ENCODE results near the gene FBLN5. TPM values are rescaled to one million over a fixed set of nuclear protein-coding genes. Genes with fewer than 3 reads are reported as not detected.

The FBLN5 gene
- total RNA-seq, 3 donors from 2014 or later, result 6.1 to 56.7 (median 18.6) TPM

DNA sequence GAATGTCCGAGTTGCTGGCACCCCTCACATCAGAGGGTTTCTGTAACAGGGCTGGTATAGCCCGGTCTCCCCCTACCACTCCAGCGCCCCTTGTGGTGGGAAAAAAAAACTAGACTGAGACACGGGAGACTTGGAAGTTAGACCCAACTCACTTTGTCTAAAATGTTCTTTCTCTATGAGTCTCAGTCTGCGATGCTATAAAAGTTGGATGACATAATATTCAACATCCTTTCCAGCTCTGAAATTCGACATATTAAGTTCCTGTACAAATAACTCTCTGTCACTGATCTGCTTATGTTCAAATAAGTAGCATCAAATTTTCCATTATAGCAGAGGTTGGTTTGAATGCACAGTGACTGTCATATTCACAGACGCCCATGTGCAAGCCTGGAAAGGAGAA is 54.5 kb downstream of the FBLN5 start:
- H3K36me3 ChIP-seq (ENCODE audit: low read depth), result no peaks in the 10 kb centered on the region
- DNase-seq (peak in 1 of 3 donors; percentile 35), ATAC-seq (peak; percentile 29)
- H3K4me3 ChIP-seq, result no peak overlapping the region
- TF ChIP-seq, protein P1, sequence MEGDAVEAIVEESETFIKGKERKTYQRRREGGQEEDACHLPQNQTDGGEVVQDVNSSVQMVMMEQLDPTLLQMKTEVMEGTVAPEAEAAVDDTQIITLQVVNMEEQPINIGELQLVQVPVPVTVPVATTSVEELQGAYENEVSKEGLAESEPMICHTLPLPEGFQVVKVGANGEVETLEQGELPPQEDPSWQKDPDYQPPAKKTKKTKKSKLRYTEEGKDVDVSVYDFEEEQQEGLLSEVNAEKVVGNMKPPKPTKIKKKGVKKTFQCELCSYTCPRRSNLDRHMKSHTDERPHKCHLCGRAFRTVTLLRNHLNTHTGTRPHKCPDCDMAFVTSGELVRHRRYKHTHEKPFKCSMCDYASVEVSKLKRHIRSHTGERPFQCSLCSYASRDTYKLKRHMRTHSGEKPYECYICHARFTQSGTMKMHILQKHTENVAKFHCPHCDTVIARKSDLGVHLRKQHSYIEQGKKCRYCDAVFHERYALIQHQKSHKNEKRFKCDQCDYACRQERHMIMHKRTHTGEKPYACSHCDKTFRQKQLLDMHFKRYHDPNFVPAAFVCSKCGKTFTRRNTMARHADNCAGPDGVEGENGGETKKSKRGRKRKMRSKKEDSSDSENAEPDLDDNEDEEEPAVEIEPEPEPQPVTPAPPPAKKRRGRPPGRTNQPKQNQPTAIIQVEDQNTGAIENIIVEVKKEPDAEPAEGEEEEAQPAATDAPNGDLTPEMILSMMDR (IDR thresholded peaks at IDR 0.05), result no peak
- no peaks in the 10 kb centered on the region for H3K4me1 ChIP-seq (ENCODE audit: low read depth)
- intact Hi-C loops (cut with DNase I, micrococcal nuclease), result no loop called here
- H3K9me3 ChIP-seq, result no peaks in the 10 kb centered on the region

DNA sequence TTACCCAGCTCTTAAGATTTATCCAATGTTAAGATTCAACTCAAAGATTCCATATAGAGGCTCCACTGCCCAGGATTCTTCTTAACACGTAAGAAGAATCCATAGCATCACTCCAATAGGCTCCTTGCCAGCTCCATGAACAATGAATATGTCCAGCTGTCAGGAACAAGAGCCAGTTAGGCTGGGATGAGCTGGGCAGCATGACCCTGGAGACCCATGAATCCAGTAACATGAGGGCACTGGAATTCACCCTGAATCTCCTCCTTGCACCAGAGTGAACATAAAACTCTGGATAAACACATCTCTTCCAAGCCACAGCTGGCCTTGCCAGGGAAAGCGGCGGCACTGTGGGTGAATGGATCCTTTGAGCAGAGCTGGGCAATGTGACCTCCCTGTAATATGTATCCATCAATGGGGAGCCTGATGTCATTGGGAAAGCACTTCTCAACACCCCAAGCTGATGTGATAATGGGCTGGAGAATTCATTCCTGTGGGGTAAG is 55.7 kb downstream of the FBLN5 start:
- DNase-seq (no peak), ATAC-seq (no peak)
- Histone ChIP-seq H3K4me3 (no peak overlapping the region), H3K9me3 (no peaks in the 10 kb centered on the region), H3K36me3 (ENCODE audit: low read depth) (no peaks in the 10 kb centered on the region), H3K4me1 (ENCODE audit: low read depth) (no peaks in the 10 kb centered on the region)
- intact Hi-C loops (cut with DNase I, micrococcal nuclease), result no loop called here
- TF ChIP-seq, protein P1 (IDR thresholded peaks at IDR 0.05), result no peak

DNA sequence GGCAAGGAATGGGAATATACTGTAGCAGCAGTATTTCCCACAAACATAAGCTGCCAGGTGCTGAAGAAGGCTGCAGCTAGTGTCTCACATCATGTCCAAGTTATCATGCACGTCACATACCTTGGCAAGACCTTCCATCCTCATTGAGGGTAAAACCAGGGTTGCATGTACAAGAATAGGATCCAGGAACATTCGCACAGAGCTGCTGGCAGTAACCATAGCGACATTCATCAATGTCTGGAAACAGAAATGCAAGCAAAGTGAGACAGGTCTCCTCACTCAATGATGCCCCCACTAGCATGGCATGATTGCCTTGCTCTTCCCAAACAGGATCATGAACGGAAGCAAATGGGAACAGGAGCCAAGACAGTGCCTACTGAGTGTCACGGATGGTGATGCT is 56.4 kb downstream of the FBLN5 start:
- DNase-seq (no peak), ATAC-seq (no peak)
- H3K4me3 ChIP-seq, result no peak overlapping the region
- intact Hi-C loops (cut with DNase I, micrococcal nuclease), result no loop called here
- no peaks in the 10 kb centered on the region for H3K36me3 ChIP-seq (ENCODE audit: low read depth)
- H3K9me3 ChIP-seq, result no peaks in the 10 kb centered on the region
- no peaks in the 10 kb centered on the region for H3K4me1 ChIP-seq (ENCODE audit: low read depth)
- TF ChIP-seq, protein P1 (IDR thresholded peaks at IDR 0.05), result no peak

DNA sequence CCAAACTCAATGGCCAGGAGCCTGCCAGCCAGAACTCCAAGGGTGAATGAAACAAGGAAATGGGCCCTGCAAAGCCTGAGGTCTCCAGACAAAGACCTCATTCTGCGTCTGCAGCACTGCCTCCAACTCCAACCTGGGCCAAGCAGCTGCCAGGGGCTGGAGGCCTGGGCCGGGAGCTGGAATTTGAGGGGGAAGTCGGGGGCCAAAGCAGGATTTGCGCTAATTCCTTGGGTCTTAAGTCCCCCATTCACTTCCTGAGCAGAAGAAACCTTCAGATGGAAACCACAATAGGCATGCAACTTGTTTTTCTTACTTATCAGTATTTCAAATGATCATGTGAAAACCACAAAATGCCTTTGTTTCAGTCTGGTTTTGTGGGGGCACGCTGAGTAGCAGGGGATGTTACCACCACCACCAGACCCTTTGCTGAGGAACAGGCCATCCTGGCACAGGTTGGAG is 57.2 kb downstream of the FBLN5 start:
- H3K4me3 ChIP-seq, result no peak overlapping the region
- H3K36me3 ChIP-seq (ENCODE audit: low read depth), result no peaks in the 10 kb centered on the region
- intact Hi-C loops (cut with DNase I, micrococcal nuclease), result no loop called here
- TF ChIP-seq, protein P1 (IDR thresholded peaks at IDR 0.05), result no peak
- H3K9me3 ChIP-seq, result no peaks in the 10 kb centered on the region
- no peaks in the 10 kb centered on the region for H3K4me1 ChIP-seq (ENCODE audit: low read depth)
- ATAC-seq, result no peak
- DNase-seq, result no peak

DNA sequence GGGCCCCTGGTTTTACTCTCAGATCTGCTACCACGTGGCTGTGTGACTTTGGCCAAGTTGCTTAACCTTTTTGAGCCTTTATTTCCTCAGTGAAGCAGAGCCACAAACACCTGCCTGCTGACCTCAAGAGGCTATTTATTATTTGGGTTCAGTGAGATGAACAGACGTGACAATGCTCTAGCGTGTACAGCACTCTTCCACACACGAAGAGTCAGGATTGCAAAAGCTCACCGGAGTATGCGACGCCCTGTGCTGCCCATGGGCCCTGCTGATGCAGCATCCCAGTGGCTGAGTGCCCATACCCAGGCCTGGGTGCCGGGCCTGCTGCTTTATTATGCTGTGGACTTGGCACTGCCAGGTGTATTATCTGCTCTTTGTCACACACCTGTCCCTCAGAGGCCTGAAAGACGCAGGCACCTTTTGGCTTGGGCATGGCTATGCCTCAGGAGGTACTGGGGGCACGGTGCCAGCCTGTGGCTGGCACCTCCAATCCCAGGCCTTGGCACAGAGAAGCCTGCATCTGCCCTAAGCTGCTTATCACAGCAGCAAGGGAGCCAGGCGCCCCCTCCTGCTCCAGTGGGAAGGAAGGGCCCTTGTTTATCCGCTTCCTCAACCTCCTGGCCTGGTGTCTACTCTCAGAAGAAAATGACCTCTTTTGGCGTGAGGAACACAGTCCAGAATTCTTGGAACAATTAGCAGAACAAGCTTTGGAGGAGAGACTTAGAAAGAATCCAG is 57.9 kb downstream of the FBLN5 start:
- intact Hi-C loops (cut with DNase I, micrococcal nuclease), result no loop called here
- ATAC-seq (peak; percentile 80), DNase-seq (peak in 2 of 3 donors; percentile 37 to 49)

More for the DNA sequence above, 57.9 kb downstream of the FBLN5 start:
- H3K9me3 ChIP-seq, result no peaks in the 10 kb centered on the region
- TF ChIP-seq, protein P1 (IDR thresholded peaks at IDR 0.05), result no peak
- no peaks in the 10 kb centered on the region for H3K4me1 ChIP-seq (ENCODE audit: low read depth)
- no peak overlapping the region for H3K4me3 ChIP-seq
- no peaks in the 10 kb centered on the region for H3K36me3 ChIP-seq (ENCODE audit: low read depth)

Data from mucosa of descending colon (tissue), 3 donors.